K562 (cell line): ENCODE results near the gene PDCL3. TPM values are rescaled to one million over a fixed set of nuclear protein-coding genes. Genes with fewer than 3 reads are reported as not detected.

ENCODE experiments used
- CTCF ChIP-seq, 3 experiments: IDR thresholded peaks in 2 of 3; conservative IDR thresholded peaks in 1 of 3; 2 replicates each; pipeline ENCODE4 v1.5.1; 2011 to 2012; ENCODE audit warnings: low read length in 3 of 3, mild to moderate bottlenecking in 3 of 3, control low read depth in 2 of 3, improper control_type of control experiment in 1 of 3, inconsistent platforms in 1 of 3, low read depth in 1 of 3, mixed read lengths in 1 of 3, moderate library complexity in 1 of 3; ENCODE audit not compliant: insufficient read depth in 2 of 3
- ESRRB ChIP-seq: fragments of 250-450 bp; sonication (Bioruptor Pico); IDR thresholded peaks from 2 replicates; pipeline ENCODE4 v1.5.0; 2020; ENCODE audit warnings: mild to moderate bottlenecking, moderate library complexity, borderline replicate concordance
- IRF9 ChIP-seq: fragments of 450-650 bp; IDR thresholded peaks from 2 replicates; pipeline ENCODE4 v1.6.1; 2016; ENCODE audit warnings: missing biosample characterization, missing genetic modification characterization
- REST ChIP-seq, 2 experiments: fragments of 450-650 bp; formaldehyde crosslinking in 1 of 2; IDR thresholded peaks; 2 replicates each; pipeline versions ENCODE4 v1.4.0 to v1.6.1; 2014 to 2020; ENCODE audit warnings: mild to moderate bottlenecking in 2 of 2, borderline replicate concordance in 1 of 2, low read depth in 1 of 2
- SMC3 ChIP-seq: conservative IDR thresholded peaks from 2 replicates; pipeline ENCODE4 v1.6.1; 2011; ENCODE audit warnings: low read depth, low read length, improper control_type of control experiment; ENCODE audit not compliant: insufficient read depth
- polyA plus RNA-seq, 8 experiments: library from polyadenylated mRNA; depleted of rRNA in 4 of 8; stranded (reverse) in 5 of 8; unstranded in 3 of 8; fragments of >200 nt; fragmentation: Nextera tagmentation in 2 of 8; fragmentation: Illumina TruSeq in 1 of 8; extraction: Ambion mirVana in 2 of 8; extraction: Trizol in 1 of 8; gene quantifications; 2 replicates each; pipeline versions ENCODE4 v1.2.1 to v1.2.3, GENCODE V29; 2011 to 2014; ENCODE audit warnings: inconsistent platforms in 1 of 8, missing spikeins in 1 of 8
- total RNA-seq, 7 experiments: library from RNA; depleted of rRNA in 6 of 7; stranded (reverse); fragments of >200 nt in 6 of 7; fragmentation: Illumina TruSeq in 2 of 7; extraction: Trizol in 2 of 7; gene quantifications; 2 replicates each; pipeline versions ENCODE4 v1.2.1 to v1.2.3, GENCODE V29; 2011 to 2021; ENCODE audit warnings: low replicate concordance in 1 of 7

PDCL3 gene
- total and polyA plus RNA-seq, 9 of the 15 experiments (the other 6 are each of a cell fraction or from before 2014, with no cell fraction given) = 16.6 to 76.7 (median 26.9) TPM

- peak; percentile 60; the same call in 1 of the 2 replicates for TF ChIP-seq REST (IDR thresholded peaks at IDR 0.05; ENCODE audit: borderline replicate concordance)
- TF ChIP-seq REST (CRISPR knock-in tag; IDR thresholded peaks at IDR 0.05; ENCODE audit: low read depth) = no peak
- no peak for TF ChIP-seq ESRRB (CRISPR knock-in tag)
- TF ChIP-seq SMC3 = peak; percentile 71
- no peak for TF ChIP-seq IRF9 (tag)
- peak; percentile 61 to 77 (median 69); a peak in 5 of 6 replicates for TF ChIP-seq CTCF (IDR thresholded peaks at IDR 0.05 in 2 of 3, conservative IDR thresholded peaks at IDR 0.05 in 1 of 3; ENCODE audit: insufficient read depth in 2 of 3, low read depth in 1 of 3, low read length in 3 of 3)
- TF ChIP-seq, all 486 proteins: peak for 7
Measured at GRCh38 chr2:100610381-100610831, 47.6 kb downstream of the PDCL3 start (continued).
